Uterus (tissue), 4 donors: ENCODE measurements around the gene ELOF1. TPM values are rescaled to one million over a fixed set of nuclear protein-coding genes. Genes with fewer than 3 reads are reported as not detected.

Experiments used
- DNase-seq, 2 donors: peaks; one replicate each; pipeline ENCODE4 v3.0.0-alpha.2; 2019 to 2020
- H3K27ac ChIP-seq, 2 donors: fragments of 200-600 bp; sonication (generic); 1 replicate in 1 of 2; 2 replicates in 1 of 2; pipeline ENCODE4 v1.5.1; 2016 to 2018
- H3K27me3 ChIP-seq, 2 donors: fragments of 200-600 bp; sonication (generic); one replicate each; pipeline ENCODE4 v1.5.1; 2018 to 2019; ENCODE audit warnings: control low read depth in 1 of 2
- H3K36me3 ChIP-seq, 2 donors: fragments of 200-600 bp; sonication (generic); one replicate each; pipeline ENCODE4 v1.5.1; 2019; ENCODE audit warnings: control low read depth in 1 of 2
- H3K4me1 ChIP-seq, 2 donors: fragments of 200-600 bp; sonication (generic); one replicate each; pipeline ENCODE4 v1.5.1; 2018 to 2019; ENCODE audit warnings: control low read depth in 1 of 2
- H3K4me3 ChIP-seq, 2 donors: fragments of 200-600 bp; sonication (generic); 1 replicate in 1 of 2; 2 replicates in 1 of 2; pipeline ENCODE4 v1.5.1; 2018 to 2019; ENCODE audit warnings: mild to moderate bottlenecking in 1 of 2
- H3K9me3 ChIP-seq, 2 donors: fragments of 200-600 bp; sonication (generic); one replicate each; pipeline ENCODE4 v1.5.1; 2019; ENCODE audit warnings: control low read depth in 1 of 2
- POLR2A ChIP-seq, 2 donors: fragments of 450-650 bp; IDR thresholded peaks; one replicate each; pipeline ENCODE4 v1.6.1; 2016; ENCODE audit warnings: antibody characterized with exemption in 2 of 2, mild to moderate bottlenecking in 1 of 2, moderate library complexity in 1 of 2
- intact Hi-C: fragments of 100-400 bp; cut with DNase I; formaldehyde crosslinking; loops from one replicate; pipeline ENCODE4 v1.15.1; 2023; ENCODE audit warnings: low total_unique reads
- total RNA-seq, 4 donors: library from RNA; depleted of rRNA in 3 of 4; stranded (reverse); fragments of >200 nt in 3 of 4; gene quantifications; one replicate each; pipeline versions ENCODE4 v1.1.0 to v1.2.4, GENCODE V29; 2014 to 2023
- TF ChIP-seq, protein P1 (sequence below), 4 experiments: fragments of 200-600 bp in 2 of 4; fragments of 450-650 bp in 2 of 4; sonication (generic) in 2 of 4; IDR thresholded peaks; one replicate each; pipeline ENCODE4 v1.5.1; 2016 to 2019; ENCODE audit warnings: antibody characterized with exemption in 4 of 4, mild to moderate bottlenecking in 2 of 4, moderate library complexity in 1 of 4
- donor health status: DM: yes; HTN: yes; CAD: no.

ELOF1 gene
- total RNA-seq, 4 donors from 2014 or later, result 19.7 to 89.4 (median 38.9) TPM

DNA sequence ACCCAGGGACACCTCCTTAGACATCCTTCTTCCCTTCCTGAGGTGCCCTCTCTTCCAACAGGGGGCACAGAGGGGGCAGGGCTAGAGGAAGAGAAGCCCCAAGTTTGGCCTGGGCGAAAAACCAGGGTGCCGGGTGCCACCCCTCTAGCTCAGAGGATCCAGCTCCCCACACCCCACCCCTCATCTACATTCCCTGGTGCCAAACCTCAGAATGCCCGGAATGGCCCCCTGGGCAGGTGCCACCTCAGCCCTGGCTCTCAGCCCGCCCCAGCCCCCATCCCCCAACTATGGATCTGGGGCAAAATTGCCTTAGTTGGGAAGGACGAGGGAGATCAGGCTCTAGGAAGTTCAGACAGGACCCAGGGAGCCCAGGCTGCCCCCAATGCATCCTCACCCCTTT is 18.4 kb downstream of the ELOF1 start:
- peak overlapping the region; percentile 98 to 100 for H3K27ac ChIP-seq
- H3K4me3 ChIP-seq, result peak overlapping the region; percentile 50 to 94
- intact Hi-C loops, result no loop called here

DNA sequence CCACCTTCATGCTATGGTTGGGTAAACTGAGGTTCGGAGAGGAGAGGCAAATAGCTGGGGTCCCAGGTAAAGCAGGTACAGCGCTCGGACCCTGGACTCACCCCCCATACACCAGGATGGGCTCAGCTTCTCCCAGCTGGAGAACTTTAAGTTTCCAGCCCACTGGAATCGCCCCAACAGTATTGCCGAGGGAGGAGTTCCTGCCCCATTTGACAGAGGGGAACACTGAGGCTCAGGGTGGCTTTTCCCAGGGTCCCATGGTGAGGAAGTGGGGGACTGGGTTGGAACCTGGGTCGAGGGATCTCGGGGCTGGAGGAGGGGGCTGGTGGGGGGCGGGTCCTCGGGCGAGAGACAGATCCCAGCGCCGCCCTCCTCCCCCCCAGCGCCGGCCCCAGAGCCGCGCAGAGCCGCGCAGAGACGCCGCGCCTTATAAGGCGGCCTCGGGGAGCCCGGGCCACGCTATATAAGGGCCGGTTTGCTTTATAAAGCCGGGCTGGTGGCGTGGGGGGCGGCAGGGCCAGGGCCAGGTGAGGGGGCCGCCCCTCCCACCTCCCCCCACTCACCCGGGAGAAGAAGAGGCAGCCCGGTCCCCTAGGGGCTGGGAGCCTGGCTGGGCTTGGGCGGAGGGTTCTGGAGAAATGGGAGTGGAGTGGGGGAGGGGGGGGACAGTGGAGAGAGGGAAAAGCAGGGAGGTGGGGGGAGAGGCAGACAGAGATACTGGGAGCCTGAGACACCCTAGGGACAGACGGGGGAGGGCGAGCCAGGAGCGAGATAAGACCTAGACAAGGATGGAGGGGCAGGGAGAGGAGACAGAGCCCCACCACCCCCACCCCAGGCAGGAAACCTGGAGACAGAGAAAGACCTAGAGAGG is 19.3 kb downstream of the ELOF1 start:
- Histone ChIP-seq H3K36me3 (no peaks in the 10 kb centered on the region), H3K4me3 (peak overlapping the region; percentile 50 to 94), H3K9me3 (no peaks in the 10 kb centered on the region), H3K4me1 (no peaks in the 10 kb centered on the region), H3K27ac (peak overlapping the region; percentile 98 to 100), H3K27me3 (no peaks in the 10 kb centered on the region)
- peak; percentile 73 to 88 for DNase-seq
- TF ChIP-seq, protein P1, sequence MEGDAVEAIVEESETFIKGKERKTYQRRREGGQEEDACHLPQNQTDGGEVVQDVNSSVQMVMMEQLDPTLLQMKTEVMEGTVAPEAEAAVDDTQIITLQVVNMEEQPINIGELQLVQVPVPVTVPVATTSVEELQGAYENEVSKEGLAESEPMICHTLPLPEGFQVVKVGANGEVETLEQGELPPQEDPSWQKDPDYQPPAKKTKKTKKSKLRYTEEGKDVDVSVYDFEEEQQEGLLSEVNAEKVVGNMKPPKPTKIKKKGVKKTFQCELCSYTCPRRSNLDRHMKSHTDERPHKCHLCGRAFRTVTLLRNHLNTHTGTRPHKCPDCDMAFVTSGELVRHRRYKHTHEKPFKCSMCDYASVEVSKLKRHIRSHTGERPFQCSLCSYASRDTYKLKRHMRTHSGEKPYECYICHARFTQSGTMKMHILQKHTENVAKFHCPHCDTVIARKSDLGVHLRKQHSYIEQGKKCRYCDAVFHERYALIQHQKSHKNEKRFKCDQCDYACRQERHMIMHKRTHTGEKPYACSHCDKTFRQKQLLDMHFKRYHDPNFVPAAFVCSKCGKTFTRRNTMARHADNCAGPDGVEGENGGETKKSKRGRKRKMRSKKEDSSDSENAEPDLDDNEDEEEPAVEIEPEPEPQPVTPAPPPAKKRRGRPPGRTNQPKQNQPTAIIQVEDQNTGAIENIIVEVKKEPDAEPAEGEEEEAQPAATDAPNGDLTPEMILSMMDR (IDR thresholded peaks at IDR 0.05), result peak in 1 of 4 experiments; percentile 3
- TF ChIP-seq POLR2A (IDR thresholded peaks at IDR 0.05), result peak; percentile 60 to 66
- intact Hi-C loops, result no loop called here

More for the DNA sequence above, 18.4 kb downstream of the ELOF1 start:
- peak in 1 of 2 donors; percentile 29 for DNase-seq
- H3K27me3 ChIP-seq, result no peaks in the 10 kb centered on the region
- H3K36me3 ChIP-seq, result no peaks in the 10 kb centered on the region
- TF ChIP-seq, protein P1 (IDR thresholded peaks at IDR 0.05), result no peak
- no peaks in the 10 kb centered on the region for H3K4me1 ChIP-seq
- no peaks in the 10 kb centered on the region for H3K9me3 ChIP-seq

DNA sequence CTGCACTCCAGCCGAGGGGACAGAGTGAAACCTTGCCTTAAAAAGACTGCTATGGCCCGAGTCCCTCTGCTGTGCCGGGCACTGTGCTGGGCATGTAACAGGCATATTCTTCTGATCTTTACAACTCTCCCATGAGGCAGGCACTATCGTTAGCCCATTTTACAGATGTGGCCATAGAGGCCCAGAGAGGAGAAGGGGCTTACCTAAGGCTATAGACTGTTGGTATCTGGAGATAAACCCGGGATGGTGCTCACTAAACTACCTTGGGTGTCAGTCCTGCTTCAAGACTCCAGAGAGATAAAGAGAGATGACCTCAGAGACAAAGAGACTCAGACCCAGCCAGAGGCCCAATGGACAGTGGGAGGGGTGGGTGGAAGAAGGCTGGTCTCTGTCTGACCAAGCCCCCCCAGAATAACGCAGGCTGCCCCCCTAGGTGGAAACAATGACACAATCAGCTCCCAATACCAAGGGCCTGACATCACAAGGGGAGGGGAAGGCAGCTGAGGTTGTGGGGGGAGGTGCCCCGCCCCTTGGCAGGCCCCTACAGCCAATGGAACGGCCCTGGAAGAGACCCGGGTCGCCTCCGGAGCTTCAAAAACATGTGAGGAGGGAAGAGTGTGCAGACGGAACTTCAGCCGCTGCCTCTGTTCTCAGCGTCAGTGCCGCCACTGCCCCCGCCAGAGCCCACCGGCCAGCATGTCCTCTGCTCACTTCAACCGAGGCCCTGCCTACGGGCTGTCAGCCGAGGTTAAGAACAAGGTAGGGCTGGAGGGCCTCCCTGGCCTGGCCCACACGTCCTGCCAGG is 20.6 kb downstream of the ELOF1 start, which contains the start of gene CNN1:
Gene CNN1 (plus strand): TSS at position 620 of the 805 bp plus-strand sequence. CDS start 77 bp downstream, at position 697.
- TF ChIP-seq, protein P1 (IDR thresholded peaks at IDR 0.05), result peak in 1 of 4 experiments; percentile 4
- peak; percentile 95 to 96 for TF ChIP-seq POLR2A (IDR thresholded peaks at IDR 0.05)
- Histone ChIP-seq H3K4me1 (no peaks in the 10 kb centered on the region), H3K4me3 (peak within 1 kb of the TSS; percentile 50 to 94), H3K9me3 (no peaks in the 10 kb centered on the region), H3K27me3 (no peaks in the 10 kb centered on the region), H3K36me3 (no peaks in the 10 kb centered on the region), H3K27ac (peak within 1 kb of the TSS; percentile 98 to 100)
- DNase-seq, result peak; percentile 94 to 97
- intact Hi-C loops, result no loop called here

DNA sequence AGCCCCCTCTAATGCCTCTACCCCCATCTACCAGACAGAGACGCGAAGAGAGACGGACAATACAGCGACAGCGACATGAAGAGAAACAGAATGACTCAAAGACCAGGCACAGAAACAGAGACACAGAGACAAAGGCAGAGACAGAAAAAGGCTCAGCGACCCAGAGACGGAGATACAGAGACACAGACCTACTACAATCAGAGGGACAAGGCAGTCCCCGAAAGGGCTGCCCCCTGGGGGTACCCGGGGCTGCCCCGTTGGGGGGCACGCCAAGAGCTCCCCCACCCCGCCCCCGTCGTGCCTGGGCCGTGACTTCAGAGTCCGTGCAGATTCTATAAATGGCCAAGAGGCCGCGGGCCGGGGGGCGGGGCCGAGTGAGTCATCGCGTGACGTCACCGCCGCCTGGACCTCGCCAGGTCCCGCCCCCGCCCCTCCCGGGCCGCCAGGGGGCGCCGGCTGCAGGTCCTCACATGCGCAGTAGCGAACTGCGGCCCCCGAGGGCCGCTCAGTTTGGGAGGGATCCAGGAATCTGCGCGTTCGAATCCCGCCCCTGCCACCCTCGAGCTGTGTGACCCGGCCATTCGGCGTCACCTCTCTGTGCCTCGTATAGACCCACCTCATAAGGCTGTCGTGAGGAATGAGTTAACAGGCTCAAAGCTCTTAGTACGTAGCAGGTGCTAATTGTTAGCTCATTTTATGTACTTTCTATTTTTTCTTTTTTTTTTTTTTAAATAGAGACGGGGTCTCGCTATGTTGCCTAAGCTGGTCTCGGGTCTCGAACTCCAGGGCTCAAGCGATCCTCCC is 23.0 kb downstream of the ELOF1 start:
- intact Hi-C loops, result no loop called here
- no peaks in the 10 kb centered on the region for H3K36me3 ChIP-seq
- peak overlapping the region; percentile 98 to 100 for H3K27ac ChIP-seq
- H3K27me3 ChIP-seq, result no peaks in the 10 kb centered on the region
- H3K4me1 ChIP-seq, result no peaks in the 10 kb centered on the region
- no peaks in the 10 kb centered on the region for H3K9me3 ChIP-seq
- peak; percentile 94 for DNase-seq
- H3K4me3 ChIP-seq, result peak overlapping the region; percentile 34 to 35
- TF ChIP-seq POLR2A (IDR thresholded peaks at IDR 0.05), result peak; percentile 83 to 89
- TF ChIP-seq, protein P1 (IDR thresholded peaks at IDR 0.05), result peak; percentile 75 to 96 (median 93)
